ENCODE data around the gene KISS1R.

DNA sequence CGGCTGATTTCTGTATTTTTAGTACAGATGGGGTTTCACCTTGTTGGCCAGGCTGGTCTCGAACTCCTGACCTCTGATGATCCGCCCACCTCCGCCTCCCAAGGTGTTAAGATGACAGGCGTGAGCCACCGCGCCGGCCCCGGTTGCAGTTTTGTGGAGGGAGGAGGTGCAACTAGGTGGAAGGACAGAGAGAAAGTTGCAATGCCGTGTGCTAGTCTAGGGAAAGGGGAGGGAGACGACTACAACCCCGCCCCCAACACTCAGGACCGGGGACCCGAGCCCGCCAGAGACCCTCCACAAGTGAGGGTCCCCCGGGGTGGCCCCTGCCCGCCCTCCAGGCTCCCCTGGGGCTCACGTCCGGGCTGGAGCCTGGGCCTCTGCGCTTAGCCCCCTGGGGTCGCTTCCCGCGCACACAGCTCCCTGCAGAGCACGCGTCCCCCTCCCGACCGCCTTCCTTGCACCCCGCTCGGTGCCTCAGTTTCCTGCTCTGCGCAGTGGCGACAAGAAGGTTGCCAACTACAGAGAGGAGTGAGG lies 7.5 kb downstream of the KISS1R start:
- TF ChIP-seq GATA3 (IDR thresholded peaks at IDR 0.05; ENCODE audit: low read depth, low read length) (no peak), GATA2 (IDR thresholded peaks at IDR 0.05; ENCODE audit: low read depth, low read length) (no peak)
